HEK293 (cell line): ENCODE data around the gene TGOLN2.

Experiments
- CTCF ChIA-PET: fragments of 350-600 bp; formaldehyde crosslinking; extraction: SDS; loops from one replicate; lab custom pipeline; 2021; ENCODE audit warnings: antibody characterized with exemption; lab: Yijun Ruan, JAX
- POLR2A ChIA-PET: fragments of 300-600 bp; formaldehyde crosslinking; extraction: SDS; loops from one replicate; lab custom pipeline; 2020; ENCODE audit warnings: antibody characterized with exemption, inconsistent platforms; lab: Yijun Ruan, JAX
- H3K27ac ChIP-seq: fragments of 200-500 bp; sonication (Bioruptor generic); 2 replicates; pipeline ENCODE4 v1.5.1; 2014; ENCODE audit warnings: low read depth, low read length, control low read depth, inconsistent platforms; ENCODE audit errors: extremely low read depth
- H3K36me3 ChIP-seq, 2 experiments: fragments of 200-500 bp in 1 of 2; sonication (Bioruptor generic) in 1 of 2; 1 replicate in 1 of 2; 2 replicates in 1 of 2; pipeline ENCODE4 v1.5.1; 2014 to 2017; ENCODE audit warnings: inconsistent platforms in 2 of 2, low read length in 2 of 2; ENCODE audit not compliant: control insufficient read depth in 2 of 2, insufficient read depth in 1 of 2
- H3K4me1 ChIP-seq: fragments of 200-500 bp; sonication (Bioruptor generic); 2 replicates; pipeline ENCODE4 v1.5.1; 2014; ENCODE audit warnings: mild to moderate bottlenecking, low read length, inconsistent platforms; ENCODE audit not compliant: control insufficient read depth, insufficient read depth
- H3K4me3 ChIP-seq: 2 replicates; pipeline ENCODE4 v1.5.1; 2011; ENCODE audit warnings: low read depth, mild to moderate bottlenecking, control low read depth, low read length, moderate library complexity
- H3K9me3 ChIP-seq: fragments of 200-500 bp; sonication (Bioruptor generic); 2 replicates; pipeline ENCODE4 v1.5.1; 2014; ENCODE audit warnings: low read depth, low read length, inconsistent platforms; ENCODE audit not compliant: control insufficient read depth, insufficient read depth
- ATF2 ChIP-seq: fragments of 450-650 bp; formaldehyde crosslinking; IDR thresholded peaks from 2 replicates; pipeline ENCODE4 v1.5.1; 2016; ENCODE audit warnings: missing biosample characterization, missing genetic modification characterization, low read depth
- BCL11B ChIP-seq: fragments of 450-650 bp; formaldehyde crosslinking; IDR thresholded peaks from 2 replicates; pipeline ENCODE4 v1.5.1; 2016; ENCODE audit warnings: low read depth, missing biosample characterization, missing genetic modification characterization
- GLI2 ChIP-seq: fragments of 450-650 bp; formaldehyde crosslinking; IDR thresholded peaks from 2 replicates; pipeline ENCODE4; 2017; ENCODE audit warnings: missing biosample characterization, missing genetic modification characterization, low read depth, borderline replicate concordance
- HOXC10 ChIP-seq: sonication (generic); formaldehyde crosslinking; IDR thresholded peaks from 2 replicates; pipeline ENCODE4 v1.8.1; 2023; ENCODE audit warnings: mild to moderate bottlenecking, missing genetic modification reagents
- MYNN ChIP-seq: fragments of 450-650 bp; formaldehyde crosslinking; IDR thresholded peaks from 2 replicates; pipeline ENCODE4 v1.5.1; 2016; ENCODE audit warnings: missing biosample characterization, missing genetic modification characterization, borderline replicate concordance
- PRDM1 ChIP-seq: fragments of 450-650 bp; formaldehyde crosslinking; IDR thresholded peaks from 2 replicates; pipeline ENCODE4; 2016; ENCODE audit warnings: missing biosample characterization, missing genetic modification characterization
- SCRT1 ChIP-seq: fragments of 450-650 bp; formaldehyde crosslinking; IDR thresholded peaks from 2 replicates; pipeline ENCODE4 v1.5.1; 2016; ENCODE audit warnings: missing biosample characterization, missing genetic modification characterization, borderline replicate concordance
- SCRT2 ChIP-seq: fragments of 450-650 bp; formaldehyde crosslinking; IDR thresholded peaks from 2 replicates; pipeline ENCODE4 v1.5.1; 2016; ENCODE audit warnings: missing biosample characterization, missing genetic modification characterization
- WT1 ChIP-seq: fragments of 450-650 bp; formaldehyde crosslinking; IDR thresholded peaks from 2 replicates; pipeline ENCODE4 v1.5.1; 2016; ENCODE audit warnings: missing biosample characterization, missing genetic modification characterization
- YY1 ChIP-seq: fragments of 450-650 bp; formaldehyde crosslinking; IDR thresholded peaks from 2 replicates; pipeline ENCODE4 v1.5.1; 2018; ENCODE audit warnings: missing biosample characterization, missing genetic modification characterization
- ZBTB17 ChIP-seq: fragments of 450-650 bp; formaldehyde crosslinking; IDR thresholded peaks from 2 replicates; pipeline ENCODE4 v1.5.1; 2016; ENCODE audit warnings: missing biosample characterization, missing genetic modification characterization
- ZBTB20 ChIP-seq: fragments of 450-650 bp; formaldehyde crosslinking; IDR thresholded peaks from 2 replicates; pipeline ENCODE4 v1.5.1; 2016; ENCODE audit warnings: missing biosample characterization, missing genetic modification characterization
- ZBTB21 ChIP-seq: fragments of 450-650 bp; formaldehyde crosslinking; IDR thresholded peaks from 2 replicates; pipeline ENCODE4 v1.5.1; 2017; ENCODE audit warnings: missing biosample characterization, missing genetic modification characterization
- ZBTB48 ChIP-seq: fragments of 450-650 bp; formaldehyde crosslinking; IDR thresholded peaks from 2 replicates; pipeline ENCODE4 v1.5.1; 2016; ENCODE audit warnings: missing biosample characterization, missing genetic modification characterization
- ZEB2 ChIP-seq: fragments of 450-650 bp; formaldehyde crosslinking; IDR thresholded peaks from 2 replicates; pipeline ENCODE4 v1.5.1; 2016; ENCODE audit warnings: missing biosample characterization, missing genetic modification characterization
- ZFP3 ChIP-seq: fragments of 450-650 bp; formaldehyde crosslinking; IDR thresholded peaks from 2 replicates; pipeline ENCODE4 v1.5.1; 2016; ENCODE audit warnings: low read depth, missing biosample characterization, missing genetic modification characterization
- ZNF132 ChIP-seq: fragments of 450-650 bp; formaldehyde crosslinking; IDR thresholded peaks from 2 replicates; pipeline ENCODE4 v1.5.1; 2017; ENCODE audit warnings: missing biosample characterization, missing genetic modification characterization, borderline replicate concordance
- ZNF140 ChIP-seq: fragments of 450-650 bp; formaldehyde crosslinking; IDR thresholded peaks from 2 replicates; pipeline ENCODE4 v1.5.1; 2016; ENCODE audit warnings: missing biosample characterization, missing genetic modification characterization
- ZNF146 ChIP-seq: fragments of 450-650 bp; formaldehyde crosslinking; IDR thresholded peaks from 2 replicates; pipeline ENCODE4 v1.5.1; 2016; ENCODE audit warnings: missing biosample characterization, missing genetic modification characterization
- ZNF223 ChIP-seq: fragments of 450-650 bp; formaldehyde crosslinking; IDR thresholded peaks from 2 replicates; pipeline ENCODE4 v1.5.1; 2016; ENCODE audit warnings: missing biosample characterization, missing genetic modification characterization
- ZNF302 ChIP-seq: fragments of 450-650 bp; formaldehyde crosslinking; IDR thresholded peaks from 2 replicates; pipeline ENCODE4 v1.5.1; 2016; ENCODE audit warnings: missing biosample characterization, missing genetic modification characterization, low read depth
- ZNF473 ChIP-seq: fragments of 450-650 bp; formaldehyde crosslinking; IDR thresholded peaks from 2 replicates; pipeline ENCODE4 v1.5.1; 2017; ENCODE audit warnings: missing biosample characterization, missing genetic modification characterization
- ZNF513 ChIP-seq: fragments of 450-650 bp; IDR thresholded peaks from 2 replicates; pipeline ENCODE4 v1.5.1; 2018; ENCODE audit warnings: missing biosample characterization, missing genetic modification characterization
- ZNF514 ChIP-seq: fragments of 450-650 bp; formaldehyde crosslinking; IDR thresholded peaks from 2 replicates; pipeline ENCODE4 v1.5.1; 2016; ENCODE audit warnings: missing biosample characterization, missing genetic modification characterization
- ZNF529 ChIP-seq: fragments of 450-650 bp; formaldehyde crosslinking; IDR thresholded peaks from 2 replicates; pipeline ENCODE4 v1.5.1; 2017; ENCODE audit warnings: missing genetic modification characterization, missing biosample characterization; ENCODE audit not compliant: insufficient replicate concordance
- ZNF555 ChIP-seq: fragments of 450-650 bp; formaldehyde crosslinking; conservative IDR thresholded peaks from 2 replicates; pipeline ENCODE4 v1.5.1; 2017; ENCODE audit warnings: missing biosample characterization, mild to moderate bottlenecking, missing genetic modification characterization, inconsistent platforms
- ZNF558 ChIP-seq: fragments of 450-650 bp; formaldehyde crosslinking; IDR thresholded peaks from 2 replicates; pipeline ENCODE4 v1.5.1; 2016; ENCODE audit warnings: missing biosample characterization, missing genetic modification characterization
- ZNF561 ChIP-seq: fragments of 450-650 bp; IDR thresholded peaks from 2 replicates; pipeline ENCODE4 v1.5.1; 2018; ENCODE audit warnings: missing biosample characterization, missing genetic modification characterization, borderline replicate concordance
- ZNF585B ChIP-seq: fragments of 450-650 bp; formaldehyde crosslinking; IDR thresholded peaks from 2 replicates; pipeline ENCODE4 v1.5.1; 2016; ENCODE audit warnings: missing biosample characterization, missing genetic modification characterization
- ZNF596 ChIP-seq: fragments of 450-650 bp; IDR thresholded peaks from 2 replicates; pipeline ENCODE4 v1.5.0; 2018; ENCODE audit warnings: missing biosample characterization, mild to moderate bottlenecking, missing genetic modification characterization, moderate library complexity
- ZNF660 ChIP-seq: fragments of 450-650 bp; IDR thresholded peaks from 2 replicates; pipeline ENCODE4 v1.5.1; 2018; ENCODE audit warnings: missing biosample characterization, mild to moderate bottlenecking, missing genetic modification characterization
- ZNF670 ChIP-seq: fragments of 450-650 bp; formaldehyde crosslinking; IDR thresholded peaks from 2 replicates; pipeline ENCODE4 v1.5.1; 2016; ENCODE audit warnings: missing biosample characterization, missing genetic modification characterization, low read depth
- ZNF768 ChIP-seq: fragments of 450-650 bp; formaldehyde crosslinking; IDR thresholded peaks from 2 replicates; pipeline ENCODE4 v1.5.1; 2018; ENCODE audit warnings: missing biosample characterization, mild to moderate bottlenecking, missing genetic modification characterization

TGOLN2 gene

GRCh38 chr2:85323351-85323987 is 4.3 kb downstream of the TGOLN2 start (continued):
- no peak for TF ChIP-seq ZNF513
- TF ChIP-seq PRDM1 (tag by site-specific recombination) = no peak

- TF ChIP-seq YY1 (tag by site-specific recombination) (no peak), ATF2 (no peak), SCRT2 (tag by site-specific recombination) (no peak), SCRT1 (no peak), ZNF660 (tag by site-specific recombination) (no peak), ZBTB20 (tag by site-specific recombination) (no peak), ZNF223 (tag by site-specific recombination) (no peak), ZFP3 (tag by site-specific recombination) (no peak), HOXC10 (no peak), ZNF302 (tag by site-specific recombination) (no peak), ZNF670 (no peak), ZNF529 (tag by site-specific recombination) (no peak), ZNF558 (tag by site-specific recombination) (no peak)
- no peaks in the 10 kb centered on the region for H3K9me3 ChIP-seq
- ChIA-PET POLR2A (interaction anchor here (0.7 to 1.1 kb wide), 2 partner anchors 10 to 20 kb away, joined by 3 read pairs; no protein-coding TSS in a partner anchor), CTCF (interaction anchor here (0.6 to 2.9 kb wide), 3 partner anchors 19 to 253 kb away, joined by 3 to 14 read pairs (median 6); no protein-coding TSS in a partner anchor)
- peaks cover 40 to 83% of the 10 kb centered on the region in 2 experiments for H3K36me3 ChIP-seq
- H3K4me3 ChIP-seq = no peak overlapping the region
- H3K27ac ChIP-seq = no peak overlapping the region
- H3K4me1 ChIP-seq = no peaks in the 10 kb centered on the region
These were observed 8.0 kb downstream of the TGOLN2 start for GRCh38 chr2:85319796-85320195.

- POLR2A ChIA-PET = interaction anchor here (0.7 to 1.0 kb wide), 3 partner anchors 8 to 219 kb away, joined by 3 to 6 read pairs (median 4); no protein-coding TSS in a partner anchor
- Histone ChIP-seq H3K4me1 (no peaks in the 10 kb centered on the region), H3K4me3 (no peak overlapping the region), H3K9me3 (no peaks in the 10 kb centered on the region), H3K36me3 (peaks cover 29 to 76% of the 10 kb centered on the region in 2 experiments), H3K27ac (no peak overlapping the region)
- no peak for TF ChIP-seq ZNF768 (tag by site-specific recombination)
- no peak for TF ChIP-seq ZNF132
- no peak for TF ChIP-seq GLI2
- no peak for TF ChIP-seq WT1 (tag by site-specific recombination)
- TF ChIP-seq MYNN (tag by site-specific recombination) = no peak
- no peak for TF ChIP-seq ZNF555 (tag by site-specific recombination)
- TF ChIP-seq ZNF140 (tag by site-specific recombination) = no peak
- TF ChIP-seq ZEB2 (tag by site-specific recombination) = no peak
- no peak for TF ChIP-seq ZBTB17
- TF ChIP-seq ZNF146 (tag by site-specific recombination) = no peak
- no peak for TF ChIP-seq ZNF473 (tag by site-specific recombination)
- no peak for TF ChIP-seq ZNF585B (tag by site-specific recombination)
- no peak for TF ChIP-seq BCL11B (tag by site-specific recombination)
- no peak for TF ChIP-seq ZBTB21 (tag by site-specific recombination)
- no peak for TF ChIP-seq ZNF561
- no peak for TF ChIP-seq SCRT2 (tag by site-specific recombination)
- no peak for TF ChIP-seq ZNF514 (tag by site-specific recombination)
- no peak for TF ChIP-seq ZBTB48 (tag by site-specific recombination)
- no peak for TF ChIP-seq ZNF596 (tag by site-specific recombination)
- CTCF ChIA-PET = interaction anchor here (0.9 to 2.9 kb wide), 2 partner anchors 18 to 233 kb away, joined by 3 to 14 read pairs; no protein-coding TSS in a partner anchor
These were observed 9.3 kb downstream of the TGOLN2 start for GRCh38 chr2:85318222-85319074.
